DND-41 (cell line): ENCODE results near the gene ACOXL.

ENCODE experiments used
- CTCF ChIP-seq: IDR thresholded peaks from 2 replicates; pipeline ENCODE4 v1.5.1; 2012; ENCODE audit warnings: borderline replicate concordance, low read length, moderate library complexity, mild to moderate bottlenecking; ENCODE audit not compliant: poor library complexity, severe bottlenecking; ENCODE audit errors: extremely low read depth
- EZH2 ChIP-seq: IDR thresholded peaks from 3 replicates; pipeline ENCODE4 v1.6.1; 2012; ENCODE audit warnings: borderline replicate concordance, low read depth, mild to moderate bottlenecking, moderate library complexity, low read length, inconsistent platforms; ENCODE audit not compliant: severe bottlenecking

DNA sequence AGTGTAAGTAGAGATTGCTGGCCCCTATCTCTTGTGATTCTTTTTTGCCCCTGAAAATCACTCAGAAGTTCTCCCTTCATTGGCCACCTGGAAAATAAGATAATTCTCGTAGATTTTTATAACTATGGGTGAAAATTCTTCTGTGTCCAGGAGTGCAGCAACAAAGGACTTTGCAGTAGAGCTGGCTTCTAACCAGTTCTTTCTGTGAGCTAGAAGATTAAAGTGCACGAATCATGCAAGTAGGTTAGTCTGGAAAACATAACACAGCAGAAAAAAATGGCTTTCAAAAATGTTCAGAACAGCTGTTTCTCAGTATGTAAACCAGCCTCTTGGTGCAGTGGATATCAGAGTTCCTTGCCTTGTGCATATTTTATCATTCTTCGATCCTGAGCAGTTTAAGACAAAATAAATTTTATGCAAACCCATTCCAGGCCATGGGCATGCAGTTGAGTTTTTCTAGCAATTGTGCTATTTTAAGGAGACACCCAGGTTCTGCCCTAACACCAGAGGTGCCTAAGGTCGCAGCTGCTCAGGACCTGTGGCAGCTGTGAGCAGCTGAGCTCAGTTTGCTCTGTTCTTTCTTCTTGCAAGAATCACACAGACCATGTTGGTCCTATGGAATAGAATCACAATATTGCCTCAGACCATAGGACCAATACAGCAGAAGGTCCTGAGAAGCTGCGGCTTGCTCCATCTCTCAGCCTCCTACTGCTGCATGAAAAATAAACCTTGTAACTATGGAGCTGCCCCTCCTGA is 307.4 kb downstream of the ACOXL start:
- TF ChIP-seq CTCF = no peak
- TF ChIP-seq EZH2 = no peak
